SH-SY5Y (cell line): ENCODE results near the gene IFNL1.

Source experiments
- GATA2 ChIP-seq: IDR thresholded peaks from 2 replicates; pipeline ENCODE4 v1.6.1; 2011; ENCODE audit warnings: mild to moderate bottlenecking, low read depth, low read length
- GATA3 ChIP-seq: IDR thresholded peaks from 2 replicates; pipeline ENCODE4 v1.6.1; 2011; ENCODE audit warnings: low read depth, mild to moderate bottlenecking, low read length, moderate library complexity

DNA sequence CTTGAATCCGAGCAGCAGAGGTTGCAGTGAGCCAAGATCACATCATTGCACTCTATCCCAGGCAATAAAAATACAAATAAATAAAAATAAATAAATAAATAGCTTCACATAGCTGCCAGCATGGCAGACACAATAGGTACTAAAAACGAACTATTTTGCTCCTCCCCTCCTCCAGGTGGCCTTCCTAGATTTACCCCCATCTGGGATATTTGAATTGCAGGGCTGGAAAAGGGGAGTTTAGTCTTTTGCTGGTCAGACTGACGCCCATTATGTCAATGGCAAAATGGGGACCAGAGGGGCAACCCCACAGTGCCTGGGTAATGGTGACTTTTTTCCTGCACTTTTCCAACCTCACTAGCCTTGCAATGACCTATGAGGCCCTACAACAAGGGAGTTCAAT, 40.3 kb downstream of the IFNL1 start:
- TF ChIP-seq GATA2 (no peak), GATA3 (no peak)
